Medulla oblongata (tissue), 1 donor: ENCODE data around the gene ERC1.

ENCODE experiments used
- DNase-seq: peaks from one replicate; pipeline ENCODE4 v3.0.0-alpha.2; 2015; ENCODE audit errors: extremely low spot score

The ERC1 gene

DNA sequence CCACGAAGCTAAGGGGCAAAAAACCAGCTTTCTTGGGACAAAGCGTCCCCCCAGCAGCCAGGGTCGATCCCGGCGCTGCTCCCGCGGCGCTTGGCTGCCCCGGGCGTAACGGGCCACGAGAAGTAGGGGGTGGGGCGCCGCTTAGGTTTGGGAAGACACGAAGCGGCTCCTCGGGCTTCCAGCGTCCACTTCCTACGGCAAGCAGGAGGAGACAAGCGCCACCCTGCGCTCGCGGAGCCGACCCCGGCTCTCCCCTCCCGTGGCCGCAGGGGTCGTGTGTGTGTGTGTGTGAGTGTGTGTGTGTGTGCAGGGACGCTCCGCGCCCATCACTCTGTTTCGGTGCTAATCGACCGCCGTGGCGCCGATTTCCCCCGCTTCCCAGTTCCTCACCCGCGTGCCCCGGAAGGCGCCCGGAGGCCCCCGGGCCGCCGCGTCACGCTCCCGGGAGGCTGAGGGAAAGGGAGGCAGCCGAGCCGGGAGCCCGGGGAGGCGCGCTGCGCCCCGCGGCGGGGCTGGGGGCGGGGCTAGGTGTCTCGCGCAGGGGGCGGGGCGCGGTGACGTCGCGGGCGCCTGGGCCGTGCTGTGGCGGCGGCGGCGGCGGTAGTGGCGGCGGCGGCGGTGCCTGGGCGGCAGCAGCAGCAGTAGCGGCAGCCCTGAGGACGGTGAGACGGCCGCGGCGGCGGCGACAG is at the start of gene ERC1:
Gene ERC1 (plus strand): TSS at position 563 of the 689 bp plus-strand sequence. CDS start 36,681 bp downstream, outside the sequence.
- peak; percentile 90 for DNase-seq

DNA sequence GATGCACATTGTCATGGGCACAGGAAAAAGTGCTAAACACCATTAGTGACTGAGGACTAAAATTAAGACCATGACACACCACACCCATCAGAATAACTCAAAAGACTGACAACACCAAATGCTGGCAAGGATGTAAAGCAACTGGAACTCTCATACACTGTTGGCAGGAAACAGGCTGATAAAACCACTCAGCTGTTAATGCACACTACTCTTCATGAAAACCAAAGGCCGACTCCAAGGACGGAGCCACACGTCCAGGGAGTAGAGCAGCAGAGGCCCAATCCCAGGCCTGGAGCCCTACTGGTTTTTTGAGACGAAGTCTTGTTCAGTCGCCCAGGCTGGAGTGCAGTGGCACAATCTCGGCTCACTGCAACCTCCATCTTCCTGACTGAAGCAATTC is 48.0 kb upstream of the ERC1 start:
- no peak for DNase-seq

GRCh38 chr12:944211-944610 is 46.8 kb upstream of the ERC1 start:
- no peak for DNase-seq

DNA sequence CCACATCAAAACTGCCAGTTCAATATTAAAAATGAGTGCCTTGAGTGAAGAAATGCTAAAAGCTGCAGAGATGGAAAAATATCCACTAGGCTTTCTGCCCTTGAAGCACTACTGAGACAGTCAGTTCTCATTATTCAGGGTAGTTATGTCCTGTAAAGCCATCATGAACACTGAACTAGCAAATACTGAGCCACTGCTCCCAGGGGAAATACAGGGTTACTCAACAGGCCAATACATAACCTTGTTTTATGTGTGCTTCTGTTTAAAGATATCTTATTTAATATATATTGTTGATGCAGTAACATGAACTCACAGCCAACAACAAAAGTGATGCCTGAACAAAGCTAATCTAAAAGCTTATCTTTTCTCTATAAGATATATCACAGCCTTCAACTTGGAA is 44.8 kb upstream of the ERC1 start:
- DNase-seq: no peak

- DNase-seq: no peak
These were observed 44.4 kb upstream of the ERC1 start for GRCh38 chr12:946631-947030.

- DNase-seq: no peak
These were observed 42.8 kb upstream of the ERC1 start for GRCh38 chr12:948238-948637.

DNA sequence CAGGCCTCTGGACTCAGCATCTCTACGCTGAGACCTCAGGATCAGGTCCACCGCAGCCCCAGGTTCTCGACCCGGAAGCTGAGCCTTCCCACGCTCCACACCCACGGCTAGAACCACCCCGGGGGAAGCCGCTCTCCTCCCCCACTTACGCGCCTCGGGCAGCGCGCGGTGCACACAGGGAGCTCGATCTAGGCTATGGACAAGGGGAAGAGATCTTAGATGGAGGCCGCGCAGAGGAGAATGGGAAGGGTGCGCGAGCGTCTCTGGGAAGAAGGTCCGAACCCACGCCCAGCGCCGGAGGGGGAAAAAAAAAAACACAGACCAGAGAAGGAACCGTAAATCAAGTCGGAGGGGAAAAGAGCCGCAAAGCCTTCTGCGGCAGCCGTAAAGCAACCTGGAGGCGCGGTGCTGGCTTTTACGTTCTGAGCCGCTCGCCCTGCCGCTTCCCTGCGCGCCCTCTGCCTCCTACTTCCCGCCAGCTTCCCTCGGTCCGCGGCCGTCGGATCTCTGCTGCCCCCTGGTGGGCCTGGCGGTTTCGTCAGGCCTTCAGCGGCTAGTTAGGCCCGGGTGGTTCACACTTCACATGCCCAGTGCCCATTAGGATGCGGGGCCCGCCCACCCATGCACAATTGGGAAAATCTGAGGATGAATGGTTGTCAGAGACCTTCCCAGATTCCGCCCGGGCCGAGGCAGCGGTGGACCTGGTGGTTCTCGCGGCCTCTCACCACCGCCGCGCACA is 41.4 kb upstream of the ERC1 start, which contains the start of gene RAD52:
Gene RAD52 (minus strand): TSS at position 242 of the 739 bp plus-strand sequence. CDS start 16,636 bp downstream, outside the sequence.
- DNase-seq: peak; percentile 98

- no peak for DNase-seq
These were observed 39.8 kb upstream of the ERC1 start for GRCh38 chr12:951176-951575.

GRCh38 chr12:953776-954175 is 37.2 kb upstream of the ERC1 start:
- DNase-seq: no peak

- DNase-seq: no peak
These were observed 36.3 kb upstream of the ERC1 start for GRCh38 chr12:954741-955140.

GRCh38 chr12:955939-956338 is 35.1 kb upstream of the ERC1 start:
- no peak for DNase-seq

GRCh38 chr12:958588-959123 is 32.4 kb upstream of the ERC1 start:
- no peak for DNase-seq

- no peak for DNase-seq
These were observed 24.3 kb upstream of the ERC1 start for GRCh38 chr12:966724-967123.

GRCh38 chr12:967641-968040 is 23.4 kb upstream of the ERC1 start:
- DNase-seq: no peak

DNA sequence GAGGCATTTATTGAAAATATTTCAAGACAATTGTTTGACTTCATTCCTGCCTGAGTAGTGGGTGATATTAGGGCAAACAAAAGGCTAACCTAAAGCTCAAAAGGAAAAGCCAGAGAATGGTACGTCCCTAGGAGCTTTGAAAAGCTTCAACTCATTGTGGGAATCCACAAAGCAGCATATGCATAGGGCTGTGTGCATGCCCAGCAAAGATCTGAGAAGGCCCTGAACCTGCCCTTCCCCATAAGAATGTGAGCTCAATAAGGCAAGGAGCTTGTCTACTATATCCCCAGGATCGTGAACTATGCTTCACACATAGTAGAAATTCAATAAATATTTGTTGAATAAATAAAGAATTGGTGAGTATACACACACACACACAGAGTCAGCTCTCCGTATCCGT is 22.5 kb upstream of the ERC1 start:
- DNase-seq: no peak

DNA sequence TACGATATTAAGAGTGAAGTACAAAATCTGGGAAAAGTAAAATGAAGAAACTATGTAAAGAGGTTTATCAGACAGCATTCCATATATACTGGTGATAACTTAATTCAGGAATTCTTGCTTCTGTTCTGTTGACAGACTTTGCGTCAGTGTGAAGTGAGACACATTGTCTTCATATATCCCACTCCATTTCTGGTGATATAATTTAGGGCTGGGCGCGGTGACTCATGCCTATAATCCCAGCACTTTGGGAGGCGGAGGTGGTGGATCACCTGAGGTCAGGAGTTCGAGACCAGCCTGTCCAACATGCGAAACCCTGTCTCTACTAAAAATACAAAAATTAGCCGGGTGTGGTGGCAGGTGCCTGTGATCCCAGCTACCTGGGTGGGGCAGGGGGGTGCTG is 21.2 kb upstream of the ERC1 start:
- no peak for DNase-seq

DNA sequence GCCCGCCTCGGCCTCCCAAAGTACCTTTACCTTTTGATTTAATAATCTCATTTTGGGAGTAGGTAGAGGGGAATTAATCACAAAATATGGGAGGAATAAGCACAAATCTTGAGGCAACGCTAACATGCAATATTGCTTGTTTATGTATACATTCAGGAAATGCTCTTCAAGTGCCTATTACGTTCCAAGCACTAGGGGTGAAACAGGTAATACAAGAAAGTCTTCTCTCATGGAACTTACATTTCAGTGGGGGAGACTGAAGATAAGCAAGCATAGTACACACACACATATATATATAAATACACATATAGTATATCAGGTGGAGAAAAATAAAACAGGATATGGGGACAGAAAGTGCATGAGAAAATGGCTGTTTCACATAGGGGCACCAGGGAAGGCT is 19.0 kb upstream of the ERC1 start:
- no peak for DNase-seq

GRCh38 chr12:974271-974862 is 16.7 kb upstream of the ERC1 start:
- no peak for DNase-seq

GRCh38 chr12:976644-977043 is 14.4 kb upstream of the ERC1 start:
- no peak for DNase-seq

- no peak for DNase-seq
These were observed 13.9 kb upstream of the ERC1 start for GRCh38 chr12:977156-977555.

DNA sequence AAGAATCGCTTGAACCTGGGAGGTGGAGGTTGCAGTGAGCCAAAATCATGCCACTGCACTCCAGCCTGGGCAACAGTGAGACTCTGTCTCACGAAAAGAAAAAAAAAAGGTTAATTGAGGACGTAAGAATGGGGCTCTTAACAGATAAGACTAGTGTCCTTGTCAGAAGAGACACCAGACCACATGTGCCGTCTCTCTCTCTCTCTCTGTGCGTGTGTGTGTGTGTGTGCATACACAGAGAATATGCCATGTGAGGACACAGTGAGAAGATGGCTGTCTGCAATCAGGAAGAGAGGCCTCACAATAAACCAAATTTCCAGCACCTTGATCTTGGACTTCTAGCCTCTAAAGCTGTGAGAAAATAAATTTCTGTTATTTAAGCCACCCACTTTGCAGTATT is 11.7 kb upstream of the ERC1 start:
- no peak for DNase-seq

GRCh38 chr12:981176-981828 is 9.7 kb upstream of the ERC1 start:
- DNase-seq: no peak
